Measurements from ENCODE around the gene ZNF543. TPM values are rescaled to one million over a fixed set of nuclear protein-coding genes. Genes with fewer than 3 reads are reported as not detected.

The ZNF543 gene
- total and polyA plus RNA-seq, 2 experiments from 2014 or later, result 2.6 to 6.7 TPM

DNA sequence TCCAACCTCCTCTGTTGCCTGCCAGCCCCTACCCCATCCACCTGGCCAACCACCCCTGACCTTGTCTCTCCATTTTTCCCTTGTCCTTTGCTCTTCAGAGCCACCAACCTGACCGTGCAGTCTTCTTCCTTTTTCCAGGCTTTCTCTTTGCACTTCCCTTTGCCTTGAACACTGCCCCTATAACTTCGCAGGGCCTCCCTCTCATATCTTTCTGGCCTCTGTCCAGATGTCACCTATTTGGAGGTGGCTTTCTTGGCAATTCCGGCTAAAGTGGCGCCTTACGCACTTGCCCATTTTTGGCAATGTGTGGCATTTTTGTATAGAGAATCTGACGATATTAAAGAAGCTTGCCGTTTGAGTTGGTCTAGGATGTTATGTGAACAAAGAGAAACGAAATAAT is 844 bp downstream of the ZNF543 start:
- no peaks in the 10 kb centered on the region for H3K36me3 ChIP-seq (replicated peaks; ENCODE audit: insufficient read depth, low read depth)
- H3K79me2 ChIP-seq, result peaks cover 26% of the 10 kb centered on the region
- H4K20me1 ChIP-seq (ENCODE audit: insufficient read depth, poor library complexity, severe bottlenecking), result no peaks in the 10 kb centered on the region
- WGBS (ENCODE audit: low lambda C conversion rate, missing lambda C conversion rate), result 79% methylated on average over 8 of the region's 8 CpGs
- peak overlapping the region; percentile 92 for H2AFZ ChIP-seq
- peak overlapping the region; percentile 56 for H3K4me3 ChIP-seq
- H3K27me3 ChIP-seq, result peaks cover 22% of the 10 kb centered on the region
- H3K4me2 ChIP-seq, result peak overlapping the region; percentile 84
- H3K9me3 ChIP-seq (ENCODE audit: low read depth), result no peaks in the 10 kb centered on the region
- TF ChIP-seq EZH2phosphoT487 (IDR thresholded peaks at IDR 0.05; ENCODE audit: low read depth, severe bottlenecking, unreplicated experiment), result no peak
- TF ChIP-seq, protein P1, sequence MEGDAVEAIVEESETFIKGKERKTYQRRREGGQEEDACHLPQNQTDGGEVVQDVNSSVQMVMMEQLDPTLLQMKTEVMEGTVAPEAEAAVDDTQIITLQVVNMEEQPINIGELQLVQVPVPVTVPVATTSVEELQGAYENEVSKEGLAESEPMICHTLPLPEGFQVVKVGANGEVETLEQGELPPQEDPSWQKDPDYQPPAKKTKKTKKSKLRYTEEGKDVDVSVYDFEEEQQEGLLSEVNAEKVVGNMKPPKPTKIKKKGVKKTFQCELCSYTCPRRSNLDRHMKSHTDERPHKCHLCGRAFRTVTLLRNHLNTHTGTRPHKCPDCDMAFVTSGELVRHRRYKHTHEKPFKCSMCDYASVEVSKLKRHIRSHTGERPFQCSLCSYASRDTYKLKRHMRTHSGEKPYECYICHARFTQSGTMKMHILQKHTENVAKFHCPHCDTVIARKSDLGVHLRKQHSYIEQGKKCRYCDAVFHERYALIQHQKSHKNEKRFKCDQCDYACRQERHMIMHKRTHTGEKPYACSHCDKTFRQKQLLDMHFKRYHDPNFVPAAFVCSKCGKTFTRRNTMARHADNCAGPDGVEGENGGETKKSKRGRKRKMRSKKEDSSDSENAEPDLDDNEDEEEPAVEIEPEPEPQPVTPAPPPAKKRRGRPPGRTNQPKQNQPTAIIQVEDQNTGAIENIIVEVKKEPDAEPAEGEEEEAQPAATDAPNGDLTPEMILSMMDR (IDR thresholded peaks at IDR 0.05; ENCODE audit: poor library complexity), result no peak
- peak overlapping the region; percentile 90 for H3K27ac ChIP-seq
- no peak for DNase-seq (ENCODE audit: low spot score)
- H3K4me1 ChIP-seq (ENCODE audit: insufficient read depth), result peaks cover 9% of the 10 kb centered on the region
- H3K9me2 ChIP-seq (replicated peaks; ENCODE audit: insufficient read depth), result no peaks in the 10 kb centered on the region

DNA sequence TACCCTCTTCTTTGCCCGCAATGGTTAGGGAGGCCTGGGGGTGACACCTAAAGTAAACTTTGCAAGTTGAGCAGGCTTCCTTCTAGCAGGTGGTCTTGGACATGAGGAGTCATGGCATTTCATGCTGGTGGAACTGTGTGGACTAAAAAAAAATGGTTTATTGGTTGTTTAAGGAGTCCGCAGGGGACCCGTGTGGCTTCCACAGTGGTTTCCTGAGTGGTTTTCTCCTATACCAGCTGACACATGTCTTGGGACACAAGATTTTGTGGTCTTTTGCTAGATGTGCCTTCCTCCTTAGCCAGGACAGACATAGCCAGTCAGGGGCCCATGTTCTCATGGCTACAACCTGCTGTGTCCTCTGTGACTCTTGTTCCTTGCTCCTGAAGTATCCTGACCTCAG is 1.5 kb downstream of the ZNF543 start:
- Histone ChIP-seq H3K36me3 (replicated peaks; ENCODE audit: insufficient read depth, low read depth) (no peaks in the 10 kb centered on the region), H3K4me3 (peak overlapping the region; percentile 56), H3K9me2 (replicated peaks; ENCODE audit: insufficient read depth) (no peaks in the 10 kb centered on the region), H3K27me3 (peaks cover 15% of the 10 kb centered on the region), H3K4me2 (peak overlapping the region; percentile 84), H3K4me1 (ENCODE audit: insufficient read depth) (peaks cover 9% of the 10 kb centered on the region), H4K20me1 (ENCODE audit: insufficient read depth, poor library complexity, severe bottlenecking) (no peaks in the 10 kb centered on the region), H3K9me3 (ENCODE audit: low read depth) (no peaks in the 10 kb centered on the region), H3K27ac (no peak overlapping the region), H2AFZ (no peak overlapping the region), H3K79me2 (peaks cover 26% of the 10 kb centered on the region)
- DNase-seq (ENCODE audit: low spot score), result no peak
- TF ChIP-seq EZH2phosphoT487 (IDR thresholded peaks at IDR 0.05; ENCODE audit: low read depth, severe bottlenecking, unreplicated experiment) (no peak), EZH2 (IDR thresholded peaks at IDR 0.05; ENCODE audit: borderline replicate concordance) (no peak)
- TF ChIP-seq, protein P1 (IDR thresholded peaks at IDR 0.05; ENCODE audit: poor library complexity), result no peak
- WGBS (ENCODE audit: low lambda C conversion rate, missing lambda C conversion rate), result 89% methylated on average over 3 of the region's 3 CpGs

DNA sequence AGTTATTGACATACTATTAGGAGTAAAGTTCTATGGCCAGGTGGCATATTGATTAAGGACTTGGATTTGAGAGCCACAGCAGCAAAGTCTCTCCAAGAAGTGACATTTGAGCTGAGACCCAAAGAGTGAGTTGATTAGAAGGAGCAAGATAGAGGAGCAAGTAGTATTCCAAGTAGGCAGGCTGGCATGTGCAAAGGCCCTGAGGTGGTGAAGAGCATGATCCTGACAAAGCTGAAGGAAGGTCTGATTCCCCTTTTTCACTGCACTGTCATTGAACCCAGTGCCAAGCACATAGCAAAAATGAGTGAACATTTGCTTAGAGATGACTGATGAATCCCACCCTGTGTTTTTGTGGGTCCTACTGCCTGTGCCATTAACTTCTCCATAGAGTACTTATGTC is 4.7 kb downstream of the ZNF543 start:
- H3K9me3 ChIP-seq (ENCODE audit: low read depth), result no peaks in the 10 kb centered on the region
- H3K27ac ChIP-seq, result no peak overlapping the region
- TF ChIP-seq EZH2 (IDR thresholded peaks at IDR 0.05; ENCODE audit: borderline replicate concordance) (no peak), EZH2phosphoT487 (IDR thresholded peaks at IDR 0.05; ENCODE audit: low read depth, severe bottlenecking, unreplicated experiment) (no peak)
- TF ChIP-seq, protein P1 (IDR thresholded peaks at IDR 0.05; ENCODE audit: poor library complexity), result no peak
- no peaks in the 10 kb centered on the region for H3K9me2 ChIP-seq (replicated peaks; ENCODE audit: insufficient read depth)
- peaks cover 9% of the 10 kb centered on the region for H3K4me1 ChIP-seq (ENCODE audit: insufficient read depth)
- no peak overlapping the region for H2AFZ ChIP-seq
- H3K27me3 ChIP-seq, result no peaks in the 10 kb centered on the region
- no peak overlapping the region for H3K4me3 ChIP-seq
- H3K36me3 ChIP-seq (replicated peaks; ENCODE audit: insufficient read depth, low read depth), result no peaks in the 10 kb centered on the region
- no peak for DNase-seq (ENCODE audit: low spot score)
- peaks cover 26% of the 10 kb centered on the region for H3K79me2 ChIP-seq
- H3K4me2 ChIP-seq, result no peak overlapping the region
- no peaks in the 10 kb centered on the region for H4K20me1 ChIP-seq (ENCODE audit: insufficient read depth, poor library complexity, severe bottlenecking)

DNA sequence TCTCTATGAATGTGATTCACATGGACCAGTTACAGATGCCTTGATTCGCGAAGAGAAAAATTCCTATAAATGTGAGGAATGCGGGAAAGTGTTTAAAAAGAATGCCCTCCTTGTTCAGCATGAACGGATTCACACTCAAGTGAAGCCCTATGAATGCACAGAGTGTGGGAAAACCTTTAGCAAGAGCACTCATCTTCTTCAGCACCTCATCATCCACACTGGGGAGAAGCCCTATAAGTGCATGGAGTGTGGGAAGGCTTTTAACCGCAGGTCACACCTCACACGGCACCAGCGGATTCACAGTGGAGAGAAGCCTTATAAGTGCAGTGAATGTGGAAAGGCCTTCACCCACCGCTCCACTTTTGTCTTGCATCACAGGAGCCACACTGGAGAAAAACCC is 7.7 kb downstream of the ZNF543 start:
- DNase-seq (ENCODE audit: low spot score), result no peak
- H3K79me2 ChIP-seq, result no peaks in the 10 kb centered on the region
- no peaks in the 10 kb centered on the region for H3K9me2 ChIP-seq (replicated peaks; ENCODE audit: insufficient read depth)
- TF ChIP-seq, protein P1 (IDR thresholded peaks at IDR 0.05; ENCODE audit: poor library complexity), result no peak
- no peak for TF ChIP-seq EZH2phosphoT487 (IDR thresholded peaks at IDR 0.05; ENCODE audit: low read depth, severe bottlenecking, unreplicated experiment)
- TF ChIP-seq EZH2 (IDR thresholded peaks at IDR 0.05; ENCODE audit: borderline replicate concordance), result no peak
- H4K20me1 ChIP-seq (ENCODE audit: insufficient read depth, poor library complexity, severe bottlenecking), result no peaks in the 10 kb centered on the region
- H3K9me3 ChIP-seq (ENCODE audit: low read depth), result no peaks in the 10 kb centered on the region
- H3K27me3 ChIP-seq, result no peaks in the 10 kb centered on the region
- H3K4me3 ChIP-seq, result no peak overlapping the region
- WGBS (ENCODE audit: low lambda C conversion rate, missing lambda C conversion rate), result 97% methylated on average over 8 of the region's 8 CpGs
- no peak overlapping the region for H3K27ac ChIP-seq
- H2AFZ ChIP-seq, result no peak overlapping the region
- no peak overlapping the region for H3K4me2 ChIP-seq
- H3K4me1 ChIP-seq (ENCODE audit: insufficient read depth), result no peaks in the 10 kb centered on the region
- no peaks in the 10 kb centered on the region for H3K36me3 ChIP-seq (replicated peaks; ENCODE audit: insufficient read depth, low read depth)

All from hepatocyte (in vitro differentiated cells).